ENCODE results near the gene CPSF7. TPM values are rescaled to one million over a fixed set of nuclear protein-coding genes. Genes with fewer than 3 reads are reported as not detected.
"Not testable (repeated sequence)": the region's sequence is repeated elsewhere in the genome, so short reads cannot be mapped to it uniquely, and the experiment has no call there.

Gene CPSF7
- total RNA-seq = 49.0 TPM

DNA sequence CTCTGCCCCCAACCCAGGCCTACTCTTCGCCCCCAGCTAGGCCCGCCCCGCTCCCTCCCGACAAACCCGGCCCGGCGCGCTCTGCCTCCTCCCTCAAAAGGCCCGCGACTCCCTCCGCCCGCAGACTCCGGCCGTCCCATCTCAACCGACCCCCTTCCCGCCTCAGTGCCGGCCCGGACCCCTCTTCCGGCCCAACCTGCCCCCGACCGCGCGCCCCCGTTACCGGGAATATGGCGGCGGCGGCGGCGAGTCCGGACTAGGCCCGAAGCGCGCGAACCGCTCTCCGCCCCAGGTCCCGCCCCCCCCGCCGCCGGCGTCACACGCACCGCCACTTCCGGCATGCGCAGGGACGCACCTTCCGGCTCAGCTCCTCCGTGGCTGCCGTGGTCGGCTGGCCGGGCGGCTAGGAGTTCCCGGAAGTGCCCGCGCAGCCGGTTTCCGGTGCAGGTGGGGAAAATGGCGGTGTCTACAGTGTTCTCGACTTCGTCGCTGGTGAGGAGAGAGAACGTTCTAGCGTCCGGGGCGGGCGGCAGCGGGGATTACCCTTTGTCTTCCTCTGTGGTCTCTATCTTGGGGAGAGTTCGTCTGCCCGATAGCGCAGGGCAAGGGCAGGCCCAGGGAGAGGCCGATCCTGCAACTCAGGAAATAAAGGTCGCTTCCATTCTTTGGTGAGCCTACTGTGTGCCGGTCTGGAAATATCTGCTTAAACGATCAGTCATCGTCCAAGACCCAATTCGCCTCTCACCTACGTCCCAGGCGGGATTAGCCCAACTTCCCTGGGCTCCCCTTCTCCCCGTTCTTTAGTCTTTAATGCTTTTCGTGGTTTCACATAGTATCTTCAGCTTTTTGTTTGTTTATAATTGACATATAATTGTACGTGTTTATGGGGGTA lies at the start of gene CPSF7, which contains the start of gene SDHAF2:
Gene CPSF7, minus strand, starts transcription at position 285 of the 892 bp plus-strand sequence. CDS start 740 bp downstream, outside the sequence.
Gene SDHAF2, plus strand, starts transcription at position 434 of the 892 bp plus-strand sequence. Its CDS starts 23 bp downstream, at position 457.
- no peaks in the 10 kb centered on the region for H3K27me3 ChIP-seq (ENCODE audit: insufficient read depth, low read length)
- H3K9me3 ChIP-seq (ENCODE audit: low read depth, low read length) = no peaks in the 10 kb centered on the region
- peaks cover 30% of the 10 kb centered on the region for H3K4me1 ChIP-seq (ENCODE audit: insufficient read depth, low read length)
- peak within 1 kb of the TSS; percentile 97 for H3K4me3 ChIP-seq (ENCODE audit: low read length)

GRCh38 chr11:61477727-61478148 lies 48.0 kb upstream of the CPSF7 start:
- H3K4me3 ChIP-seq (ENCODE audit: low read length) = no peak overlapping the region
- H3K9me3 ChIP-seq (ENCODE audit: low read depth, low read length) = no peaks in the 10 kb centered on the region
- H3K27me3 ChIP-seq (ENCODE audit: insufficient read depth, low read length) = no peaks in the 10 kb centered on the region
- no peaks in the 10 kb centered on the region for H3K4me1 ChIP-seq (ENCODE audit: insufficient read depth, low read length)

DNA sequence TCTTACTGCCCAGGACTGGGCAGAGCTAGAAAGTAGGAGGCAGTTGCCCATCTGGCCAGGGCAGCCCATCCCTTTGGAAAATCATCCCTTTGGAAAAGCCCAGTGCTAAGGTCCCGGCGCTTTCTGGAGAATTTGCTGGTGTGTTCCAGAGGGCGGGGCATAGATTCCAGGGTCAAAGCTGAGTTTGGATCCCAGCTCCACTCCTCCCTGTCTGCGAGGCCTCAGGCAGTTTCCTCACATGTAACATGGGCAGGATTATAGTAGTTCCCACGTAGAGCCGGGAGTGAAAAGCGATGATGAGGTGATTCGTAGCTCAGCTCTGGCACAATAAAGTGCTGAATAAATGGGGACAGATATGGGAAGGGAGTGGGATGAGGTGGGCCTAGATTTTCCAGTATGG lies 47.4 kb upstream of the CPSF7 start:
- no peak overlapping the region for H3K4me3 ChIP-seq (ENCODE audit: low read length)
- H3K9me3 ChIP-seq (ENCODE audit: low read depth, low read length) = no peaks in the 10 kb centered on the region
- no peaks in the 10 kb centered on the region for H3K27me3 ChIP-seq (ENCODE audit: insufficient read depth, low read length)
- no peaks in the 10 kb centered on the region for H3K4me1 ChIP-seq (ENCODE audit: insufficient read depth, low read length)

DNA sequence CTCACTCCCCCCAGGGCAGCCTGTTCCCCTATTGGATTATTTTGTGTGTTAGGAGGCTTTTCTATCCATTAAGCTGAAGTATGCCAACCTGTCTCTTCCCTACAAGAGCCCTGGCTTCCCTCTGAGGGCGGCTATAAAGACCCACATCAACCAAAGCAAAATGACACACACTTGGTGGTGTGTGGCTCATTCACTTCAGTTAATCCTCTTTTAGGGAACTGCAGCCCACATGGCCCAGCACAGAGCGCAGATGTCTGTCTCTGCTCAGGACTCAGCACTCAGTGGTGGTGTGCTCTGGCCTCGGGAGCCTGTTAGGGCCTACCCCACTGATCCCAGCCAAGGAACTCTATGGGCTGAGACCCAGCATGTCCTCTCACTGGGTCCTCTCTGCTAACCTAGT lies 46.6 kb upstream of the CPSF7 start:
- Histone ChIP-seq H3K27me3 (ENCODE audit: insufficient read depth, low read length) (no peaks in the 10 kb centered on the region), H3K4me3 (ENCODE audit: low read length) (no peak overlapping the region), H3K4me1 (ENCODE audit: insufficient read depth, low read length) (no peaks in the 10 kb centered on the region), H3K9me3 (ENCODE audit: low read depth, low read length) (no peaks in the 10 kb centered on the region)

- Histone ChIP-seq H3K27me3 (ENCODE audit: insufficient read depth, low read length) (no peaks in the 10 kb centered on the region), H3K9me3 (ENCODE audit: low read depth, low read length) (no peaks in the 10 kb centered on the region), H3K4me3 (ENCODE audit: low read length) (no peak overlapping the region), H3K4me1 (ENCODE audit: insufficient read depth, low read length) (no peaks in the 10 kb centered on the region)
Measured at GRCh38 chr11:61475433-61475832, 45.7 kb upstream of the CPSF7 start.

DNA sequence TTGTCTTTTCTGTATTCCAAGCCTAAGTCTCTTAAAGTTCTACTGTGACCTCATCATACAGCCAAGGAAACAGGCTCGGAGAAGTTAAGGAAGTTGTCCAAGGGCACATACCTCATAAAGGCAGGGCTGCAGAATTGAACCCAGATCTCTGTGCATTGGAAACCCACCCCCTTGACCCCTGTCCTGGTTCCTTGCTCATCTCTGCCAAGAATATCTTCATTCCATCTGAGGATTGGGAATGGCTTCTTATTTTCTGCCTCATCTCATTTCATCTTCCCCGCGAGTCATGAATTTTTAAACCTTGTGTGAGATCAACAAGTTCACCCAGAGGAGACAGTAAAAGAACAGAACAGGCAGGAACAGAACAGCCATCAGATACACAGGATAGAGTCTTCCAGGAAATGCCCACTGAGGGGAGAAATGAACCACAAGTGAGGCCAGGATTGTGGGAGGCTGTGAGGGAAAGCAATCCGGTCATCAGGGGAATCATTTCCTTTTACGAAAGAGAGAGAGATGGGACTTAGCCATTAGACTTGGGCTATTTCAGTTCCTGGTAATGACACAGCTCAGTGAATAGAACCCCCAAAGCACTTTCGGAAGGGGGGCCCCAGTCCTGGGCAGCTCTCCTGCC lies 44.4 kb upstream of the CPSF7 start:
- Histone ChIP-seq H3K9me3 (ENCODE audit: low read depth, low read length) (no peaks in the 10 kb centered on the region), H3K4me3 (ENCODE audit: low read length) (no peak overlapping the region), H3K4me1 (ENCODE audit: insufficient read depth, low read length) (no peaks in the 10 kb centered on the region), H3K27me3 (ENCODE audit: insufficient read depth, low read length) (no peaks in the 10 kb centered on the region)

DNA sequence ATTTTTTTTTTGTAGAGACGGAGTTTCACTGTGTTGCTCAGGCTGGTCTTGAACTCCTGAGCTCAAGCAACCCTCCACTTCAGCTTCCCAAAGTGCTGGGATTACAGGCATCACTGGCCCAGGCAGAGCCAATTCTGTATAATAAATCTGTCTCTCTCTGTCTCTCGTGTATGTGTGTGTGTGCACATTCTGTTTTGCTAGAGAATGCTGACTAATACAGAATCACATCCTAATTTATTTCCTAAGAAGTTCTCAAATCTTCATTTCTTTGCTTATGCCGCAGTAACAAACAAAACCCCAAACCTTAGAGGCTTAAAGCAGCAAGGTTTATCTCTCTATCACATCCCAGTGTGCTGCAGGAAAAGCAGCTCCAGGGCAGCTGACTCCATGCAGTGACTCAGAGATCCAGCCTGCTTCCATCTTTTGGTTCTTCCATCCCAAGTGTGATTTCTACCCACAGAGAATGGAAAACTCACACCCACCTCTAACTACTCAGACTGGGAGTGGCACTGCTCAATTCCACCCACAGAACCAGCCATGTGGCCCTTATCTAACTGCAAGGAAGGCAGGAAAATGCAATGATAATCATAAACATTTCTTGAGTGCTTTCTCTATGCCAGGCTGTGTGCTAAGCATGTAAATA lies 43.7 kb upstream of the CPSF7 start:
- no peaks in the 10 kb centered on the region for H3K27me3 ChIP-seq (ENCODE audit: insufficient read depth, low read length)
- no peak overlapping the region for H3K4me3 ChIP-seq (ENCODE audit: low read length)
- no peaks in the 10 kb centered on the region for H3K9me3 ChIP-seq (ENCODE audit: low read depth, low read length)
- no peaks in the 10 kb centered on the region for H3K4me1 ChIP-seq (ENCODE audit: insufficient read depth, low read length)

GRCh38 chr11:61472868-61473267 lies 43.1 kb upstream of the CPSF7 start:
- Histone ChIP-seq H3K27me3 (ENCODE audit: insufficient read depth, low read length) (no peaks in the 10 kb centered on the region), H3K4me1 (ENCODE audit: insufficient read depth, low read length) (no peaks in the 10 kb centered on the region), H3K9me3 (ENCODE audit: low read depth, low read length) (no peaks in the 10 kb centered on the region), H3K4me3 (ENCODE audit: low read length) (no peak overlapping the region)

DNA sequence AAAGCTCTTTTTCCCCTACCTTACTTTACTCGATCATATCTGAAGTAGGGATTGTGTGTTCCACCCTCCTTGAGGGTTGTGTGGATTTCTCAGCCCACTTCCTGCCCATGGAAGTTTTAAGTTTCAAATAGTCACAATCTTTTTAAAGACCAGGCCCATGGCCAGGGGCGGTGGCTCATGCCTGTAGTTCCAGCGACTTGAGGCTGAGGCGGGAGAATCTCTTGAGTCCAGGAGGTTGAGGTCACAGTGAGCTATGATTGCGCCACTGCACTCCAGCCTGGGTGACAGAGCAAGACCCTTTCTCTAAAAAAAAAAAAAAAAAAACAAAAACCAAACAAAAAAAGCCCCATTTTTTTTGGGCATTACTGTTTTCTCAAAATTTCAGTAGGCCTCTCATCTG lies 42.5 kb upstream of the CPSF7 start:
- Histone ChIP-seq H3K9me3 (ENCODE audit: low read depth, low read length) (no peaks in the 10 kb centered on the region), H3K4me3 (ENCODE audit: low read length) (no peak overlapping the region), H3K27me3 (ENCODE audit: insufficient read depth, low read length) (no peaks in the 10 kb centered on the region), H3K4me1 (ENCODE audit: insufficient read depth, low read length) (no peaks in the 10 kb centered on the region)

GRCh38 chr11:61468002-61468401 lies 38.2 kb upstream of the CPSF7 start:
- Histone ChIP-seq H3K27me3 (ENCODE audit: insufficient read depth, low read length) (no peaks in the 10 kb centered on the region), H3K4me1 (ENCODE audit: insufficient read depth, low read length) (no peaks in the 10 kb centered on the region), H3K4me3 (ENCODE audit: low read length) (no peak overlapping the region), H3K9me3 (ENCODE audit: low read depth, low read length) (no peaks in the 10 kb centered on the region)

GRCh38 chr11:61467602-61468001 lies 37.8 kb upstream of the CPSF7 start:
- H3K4me3 ChIP-seq (ENCODE audit: low read length); H3K9me3 ChIP-seq (ENCODE audit: low read depth, low read length); H3K27me3 ChIP-seq (ENCODE audit: insufficient read depth, low read length); H3K4me1 ChIP-seq (ENCODE audit: insufficient read depth, low read length): not testable (repeated sequence)

DNA sequence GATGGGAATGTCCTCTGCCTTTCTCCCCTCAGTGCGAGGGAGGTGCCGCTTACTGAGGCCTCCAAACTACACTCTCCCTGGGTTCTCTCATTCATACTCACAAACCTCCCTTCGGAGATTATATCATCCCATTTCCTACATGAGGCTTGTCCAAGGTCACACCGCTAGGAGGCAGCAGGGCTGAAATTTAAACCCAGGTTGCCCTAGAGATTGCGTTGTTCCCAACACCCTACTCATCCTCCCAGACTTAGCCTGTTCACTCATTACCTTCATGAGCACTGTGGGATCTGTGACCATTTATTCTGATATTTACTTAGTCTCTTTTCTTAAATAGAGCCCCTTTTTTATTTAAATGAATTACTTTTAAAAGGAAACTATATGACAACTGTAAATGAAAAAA lies 31.2 kb upstream of the CPSF7 start:
- Histone ChIP-seq H3K4me3 (ENCODE audit: low read length) (no peak overlapping the region), H3K9me3 (ENCODE audit: low read depth, low read length) (no peaks in the 10 kb centered on the region), H3K27me3 (ENCODE audit: insufficient read depth, low read length) (no peaks in the 10 kb centered on the region), H3K4me1 (ENCODE audit: insufficient read depth, low read length) (no peaks in the 10 kb centered on the region)

- Histone ChIP-seq H3K9me3 (ENCODE audit: low read depth, low read length) (no peaks in the 10 kb centered on the region), H3K4me1 (ENCODE audit: insufficient read depth, low read length) (no peaks in the 10 kb centered on the region), H3K27me3 (ENCODE audit: insufficient read depth, low read length) (no peaks in the 10 kb centered on the region), H3K4me3 (ENCODE audit: low read length) (no peak overlapping the region)
Measured at GRCh38 chr11:61460474-61460881, 30.7 kb upstream of the CPSF7 start.

- Histone ChIP-seq H3K27me3 (ENCODE audit: insufficient read depth, low read length) (no peaks in the 10 kb centered on the region), H3K9me3 (ENCODE audit: low read depth, low read length) (no peaks in the 10 kb centered on the region), H3K4me3 (ENCODE audit: low read length) (no peak overlapping the region), H3K4me1 (ENCODE audit: insufficient read depth, low read length) (no peaks in the 10 kb centered on the region)
Measured at GRCh38 chr11:61454520-61454919, 24.7 kb upstream of the CPSF7 start.

- Histone ChIP-seq H3K9me3 (ENCODE audit: low read depth, low read length) (no peaks in the 10 kb centered on the region), H3K4me3 (ENCODE audit: low read length) (no peak overlapping the region), H3K4me1 (ENCODE audit: insufficient read depth, low read length) (no peaks in the 10 kb centered on the region), H3K27me3 (ENCODE audit: insufficient read depth, low read length) (no peaks in the 10 kb centered on the region)
Measured at GRCh38 chr11:61453695-61454094, 23.9 kb upstream of the CPSF7 start.

Measured in mononuclear cell (primary cell).